K562 treated with DMSO at 1 percent for 4 hours (cell line): ENCODE results near the gene GJA9. TPM values are rescaled to one million over a fixed set of nuclear protein-coding genes. Genes with fewer than 3 reads are reported as not detected.

Experiments used
- total RNA-seq: library from RNA; unstranded; fragments of 300-600 nt; gene quantifications from 2 replicates; pipeline ENCODE4 v1.2.3, GENCODE V29; 2022; ENCODE audit not compliant: insufficient read depth

GJA9 gene
- total RNA-seq = not detected in 2 replicates

GRCh38 chr1:38881487-38881886, at the start of gene GJA9:
TSS of gene GJA9 (minus strand) at chr1:38881587. CDS start at chr1:38876098, 5,489 bp downstream.

GRCh38 chr1:38873027-38873969, 8.1 kb downstream of the GJA9 start, which contains the start of gene MYCBP:
TSS of gene MYCBP (minus strand) at chr1:38873348. CDS start at chr1:38873305, 43 bp downstream.

GRCh38 chr1:38859561-38860453, 21.6 kb downstream of the GJA9 start, which contains the start of gene RRAGC:
TSS of gene RRAGC (minus strand) at chr1:38859772. CDS start at chr1:38859646, 126 bp downstream.

Other genes with a start within 250 kb of the GJA9 start
- 33.7 and 35.9 TPM in 2 replicates for gene RRAGC, start 21.8 kb downstream of the GJA9 start, total RNA-seq
- gene MYCBP, start 8.2 kb downstream of the GJA9 start, total RNA-seq = 11.2 and 23.5 TPM in 2 replicates
- gene RHBDL2, start 60.2 kb upstream of the GJA9 start, total RNA-seq = 0.48 TPM in 1 of 2 replicates, not detected in the other
- gene AKIRIN1, start 109.7 kb upstream of the GJA9 start, total RNA-seq = 85.4 and 102 TPM in 2 replicates
- gene NDUFS5, start 144.8 kb upstream of the GJA9 start, total RNA-seq = 507 and 538 TPM in 2 replicates